CD14-positive monocyte (primary cell): ENCODE data around the gene LXN. TPM values are rescaled to one million over a fixed set of nuclear protein-coding genes. Genes with fewer than 3 reads are reported as not detected.

ENCODE experiments used
- DNase-seq, 3 donors: peaks; one replicate each; pipeline ENCODE4 v3.0.0-alpha.2; 2011 to 2022
- H2AFZ ChIP-seq: 2 replicates; pipeline ENCODE4 v1.6.0; 2012; ENCODE audit warnings: mild to moderate bottlenecking, low read depth, low read length, inconsistent platforms; ENCODE audit not compliant: insufficient read depth, poor library complexity, severe bottlenecking
- H3K27ac ChIP-seq, 2 donors: 1 replicate in 1 of 2; 2 replicates in 1 of 2; pipeline ENCODE4 v1.5.1; 2012 to 2013; ENCODE audit warnings: low read length in 2 of 2, control low read depth in 1 of 2, inconsistent platforms in 1 of 2, low read depth in 1 of 2, mild to moderate bottlenecking in 1 of 2
- H3K27me3 ChIP-seq, 2 donors: one replicate each; pipeline versions ENCODE4 v1.6.0 to v1.6.1; 2011 to 2013; ENCODE audit warnings: low read length in 2 of 2; ENCODE audit not compliant: control insufficient read depth in 2 of 2, insufficient read depth in 2 of 2
- H3K36me3 ChIP-seq, 2 donors: replicated peaks in 1 of 2; 1 replicate in 1 of 2; 2 replicates in 1 of 2; pipeline versions ENCODE4 v1.5.1 to v1.6.1; 2012 to 2013; ENCODE audit warnings: low read length in 2 of 2, control low read depth in 1 of 2, inconsistent platforms in 1 of 2, mild to moderate bottlenecking in 1 of 2; ENCODE audit not compliant: insufficient read depth in 2 of 2, control insufficient read depth in 1 of 2
- H3K4me1 ChIP-seq, 2 donors: 1 replicate in 1 of 2; 2 replicates in 1 of 2; pipeline versions ENCODE4 v1.5.1 to v1.6.1; 2012 to 2013; ENCODE audit warnings: low read length in 2 of 2, control low read depth in 1 of 2, inconsistent platforms in 1 of 2, mild to moderate bottlenecking in 1 of 2, moderate library complexity in 1 of 2; ENCODE audit not compliant: insufficient read depth in 2 of 2, control insufficient read depth in 1 of 2
- H3K4me2 ChIP-seq: replicated peaks from 2 replicates; pipeline ENCODE3; 2012; ENCODE audit warnings: low read length, moderate library complexity, mild to moderate bottlenecking; ENCODE audit not compliant: poor library complexity, severe bottlenecking; ENCODE audit errors: extremely low read depth
- H3K4me3 ChIP-seq, 3 experiments: fragments of 200-600 bp in 1 of 3; sonication (generic) in 1 of 3; replicated peaks in 1 of 3; 1 replicate in 2 of 3; 2 replicates in 1 of 3; pipeline ENCODE4 v1.5.1; 2011 to 2013; ENCODE audit warnings: low read length in 3 of 3, mild to moderate bottlenecking in 3 of 3, control low read depth in 2 of 3, low read depth in 2 of 3, inconsistent platforms in 1 of 3, moderate library complexity in 1 of 3
- H3K79me2 ChIP-seq: 2 replicates; pipeline ENCODE4 v1.6.0; 2012; ENCODE audit warnings: mild to moderate bottlenecking, control low read depth, inconsistent platforms, low read length, moderate library complexity; ENCODE audit not compliant: insufficient read depth
- H3K9ac ChIP-seq: 2 replicates; pipeline ENCODE4 v1.6.0; 2017; ENCODE audit warnings: low read length, mild to moderate bottlenecking; ENCODE audit not compliant: insufficient read depth, poor library complexity, severe bottlenecking
- H3K9me3 ChIP-seq, 2 donors: replicated peaks in 1 of 2; 1 replicate in 1 of 2; 2 replicates in 1 of 2; pipeline versions ENCODE4 v1.5.1 to v1.6.1; 2012 to 2013; ENCODE audit warnings: low read length in 2 of 2, control low read depth in 1 of 2; ENCODE audit not compliant: control insufficient read depth in 1 of 2, insufficient read depth in 1 of 2
- H4K20me1 ChIP-seq: 2 replicates; pipeline ENCODE4 v1.6.0; 2012; ENCODE audit warnings: mild to moderate bottlenecking, low read length, control low read depth, moderate library complexity; ENCODE audit not compliant: insufficient read depth
- H3K27ac Mint-ChIP-seq, 7 donors: one replicate each; pipeline ENCODE4 v1.8.0; 2020; ENCODE audit warnings: mild to moderate bottlenecking in 7 of 7, mixed read lengths in 7 of 7, moderate library complexity in 6 of 7, inconsistent platforms in 2 of 7
- H3K27me3 Mint-ChIP-seq, 3 donors: one replicate each; pipeline ENCODE4 v1.8.0; 2021 to 2022; ENCODE audit warnings: low read depth in 3 of 3, mild to moderate bottlenecking in 3 of 3, mixed read lengths in 3 of 3, moderate library complexity in 3 of 3, inconsistent platforms in 1 of 3
- H3K36me3 Mint-ChIP-seq, 2 donors: one replicate each; pipeline ENCODE4 v1.8.0; 2020; ENCODE audit warnings: mixed read lengths in 2 of 2, inconsistent platforms in 1 of 2, mild to moderate bottlenecking in 1 of 2
- H3K4me1 Mint-ChIP-seq: one replicate; pipeline ENCODE4 v1.8.0; 2020; ENCODE audit warnings: mild to moderate bottlenecking, mixed read lengths
- H3K4me3 Mint-ChIP-seq, 2 donors: one replicate each; pipeline ENCODE4 v1.8.0; 2020; ENCODE audit warnings: mild to moderate bottlenecking in 2 of 2, mixed read lengths in 2 of 2, moderate library complexity in 1 of 2
- H3K9me3 Mint-ChIP-seq, 7 donors: one replicate each; pipeline ENCODE4 v1.8.0; 2020 to 2022; ENCODE audit warnings: mixed read lengths in 7 of 7, mild to moderate bottlenecking in 6 of 7, moderate library complexity in 6 of 7, inconsistent platforms in 2 of 7
- WGBS: methylation state at CpG from one replicate; pipeline ENCODE4 v1.1.5; 2013; ENCODE audit warnings: missing lambda C conversion rate; ENCODE audit not compliant: insufficient coverage; 5-methylcytosine and 5-hydroxymethylcytosine counted together
- intact Hi-C, 2 donors: fragments of 100-400 bp; cut with micrococcal nuclease; formaldehyde crosslinking; loops; one replicate each; pipeline versions ENCODE4 v1.15.0 to v1.15.1; 2023
- polyA plus RNA-seq, 3 donors: library from polyadenylated mRNA; depleted of rRNA in 1 of 3; unstranded in 2 of 3; stranded (reverse) in 1 of 3; fragments of 300-500 nt in 2 of 3; fragments of >200 nt in 1 of 3; fragmentation: Illumina TruSeq in 2 of 3; gene quantifications; 1 replicate in 2 of 3; 2 replicates in 1 of 3; pipeline ENCODE4 v1.2.3, GENCODE V29; 2012 to 2021
- TF ChIP-seq, protein P1 (sequence below): fragments of 200-600 bp; IDR thresholded peaks from one replicate; pipeline ENCODE4 v1.8.0; 2022; ENCODE audit warnings: antibody characterized with exemption, mild to moderate bottlenecking

The LXN gene
- polyA plus RNA-seq, 3 donors: 2.6 to 10.0 (median 7.6) TPM

DNA sequence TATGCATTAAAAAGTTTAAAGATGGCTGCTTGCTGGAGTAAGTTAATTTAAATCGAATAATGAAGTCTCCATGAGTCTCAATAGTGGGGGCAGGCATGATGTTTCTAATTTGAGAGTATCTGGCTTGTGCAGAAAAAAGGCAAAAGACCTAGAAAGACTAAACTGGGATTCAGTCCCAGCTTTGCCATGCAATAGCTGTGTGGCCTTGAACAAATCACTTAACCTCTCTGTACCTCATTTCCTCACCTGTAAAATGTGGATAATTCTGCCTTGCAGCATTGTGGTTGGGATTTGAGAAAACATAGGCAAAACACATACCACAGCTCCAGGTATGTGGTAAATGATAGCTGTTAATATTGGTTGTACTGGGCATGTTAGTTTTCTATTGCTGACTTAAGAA is 8.6 kb downstream of the LXN start:
- intact Hi-C loops: loop anchor here in 1 of 2 donors (5.0 kb wide), 1 partner anchor 123 kb away; no protein-coding TSS in a partner anchor
- H3K9ac ChIP-seq: no peak overlapping the region
- no peaks in the 10 kb centered on the region for H3K9me3 Mint-ChIP-seq
- no peaks in the 10 kb centered on the region for H4K20me1 ChIP-seq
- H3K27ac ChIP-seq: no peak overlapping the region
- no peaks in the 10 kb centered on the region for H3K27me3 Mint-ChIP-seq
- H3K4me1 ChIP-seq: no peaks in the 10 kb centered on the region
- TF ChIP-seq, protein P1, sequence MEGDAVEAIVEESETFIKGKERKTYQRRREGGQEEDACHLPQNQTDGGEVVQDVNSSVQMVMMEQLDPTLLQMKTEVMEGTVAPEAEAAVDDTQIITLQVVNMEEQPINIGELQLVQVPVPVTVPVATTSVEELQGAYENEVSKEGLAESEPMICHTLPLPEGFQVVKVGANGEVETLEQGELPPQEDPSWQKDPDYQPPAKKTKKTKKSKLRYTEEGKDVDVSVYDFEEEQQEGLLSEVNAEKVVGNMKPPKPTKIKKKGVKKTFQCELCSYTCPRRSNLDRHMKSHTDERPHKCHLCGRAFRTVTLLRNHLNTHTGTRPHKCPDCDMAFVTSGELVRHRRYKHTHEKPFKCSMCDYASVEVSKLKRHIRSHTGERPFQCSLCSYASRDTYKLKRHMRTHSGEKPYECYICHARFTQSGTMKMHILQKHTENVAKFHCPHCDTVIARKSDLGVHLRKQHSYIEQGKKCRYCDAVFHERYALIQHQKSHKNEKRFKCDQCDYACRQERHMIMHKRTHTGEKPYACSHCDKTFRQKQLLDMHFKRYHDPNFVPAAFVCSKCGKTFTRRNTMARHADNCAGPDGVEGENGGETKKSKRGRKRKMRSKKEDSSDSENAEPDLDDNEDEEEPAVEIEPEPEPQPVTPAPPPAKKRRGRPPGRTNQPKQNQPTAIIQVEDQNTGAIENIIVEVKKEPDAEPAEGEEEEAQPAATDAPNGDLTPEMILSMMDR: no peak
- H3K36me3 ChIP-seq: peaks cover 88 to 99% of the 10 kb centered on the region in 2 donors
- 100% methylated on average over 1 of the region's 1 CpG for WGBS
- H3K9me3 ChIP-seq: no peaks in the 10 kb centered on the region
- no peak overlapping the region for H3K4me3 ChIP-seq
- H3K27ac Mint-ChIP-seq: no peak overlapping the region
- no peaks in the 10 kb centered on the region for H3K27me3 ChIP-seq
- H3K36me3 Mint-ChIP-seq: peaks cover 73 to 77% of the 10 kb centered on the region in 2 donors
- no peak overlapping the region for H2AFZ ChIP-seq
- H3K4me2 ChIP-seq: no peak overlapping the region
- no peak for DNase-seq
- no peaks in the 10 kb centered on the region for H3K79me2 ChIP-seq
- no peaks in the 10 kb centered on the region for H3K4me1 Mint-ChIP-seq
- H3K4me3 Mint-ChIP-seq: no peak overlapping the region

DNA sequence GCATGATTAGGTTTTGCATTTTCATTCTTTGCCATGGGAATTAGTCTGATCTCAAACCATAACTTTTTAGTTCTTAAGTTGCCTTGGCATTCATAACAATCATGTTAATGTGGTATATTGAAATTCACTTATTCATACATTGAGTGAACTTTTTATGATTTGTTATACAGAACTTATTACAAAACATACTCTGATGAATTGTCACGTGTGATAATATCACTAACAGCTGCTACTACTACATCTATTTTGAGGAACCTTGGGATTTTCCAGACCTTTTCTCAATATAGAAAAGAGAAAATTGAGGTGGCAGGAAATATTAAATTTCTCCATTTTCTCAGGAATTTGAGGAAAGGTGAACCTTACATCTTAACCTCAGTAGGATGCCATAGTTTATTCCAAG is 9.2 kb downstream of the LXN start:
- H3K9ac ChIP-seq: no peak overlapping the region
- H3K27me3 ChIP-seq: no peaks in the 10 kb centered on the region
- H3K79me2 ChIP-seq: no peaks in the 10 kb centered on the region
- no peaks in the 10 kb centered on the region for H3K4me1 ChIP-seq
- Mint-ChIP-seq H3K4me3 (no peak overlapping the region), H3K4me1 (no peaks in the 10 kb centered on the region), H3K27me3 (no peaks in the 10 kb centered on the region), H3K9me3 (no peaks in the 10 kb centered on the region), H3K36me3 (peaks cover 72 to 74% of the 10 kb centered on the region in 2 donors), H3K27ac (no peak overlapping the region)
- no peak overlapping the region for H3K27ac ChIP-seq
- no peak overlapping the region for H3K4me3 ChIP-seq
- DNase-seq: no peak
- intact Hi-C loops: loop anchor here in 1 of 2 donors (5.0 kb wide), 1 partner anchor 124 kb away; no protein-coding TSS in a partner anchor
- no peaks in the 10 kb centered on the region for H3K9me3 ChIP-seq
- WGBS: no CpG with 5 or more reads among the region's 1 CpG
- H3K36me3 ChIP-seq: peaks cover 88 to 99% of the 10 kb centered on the region in 2 donors
- H2AFZ ChIP-seq: no peak overlapping the region
- H3K4me2 ChIP-seq: no peak overlapping the region
- H4K20me1 ChIP-seq: no peaks in the 10 kb centered on the region
- TF ChIP-seq, protein P1: no peak
